GM12874 (cell line): ENCODE results near the gene IL5.

Experiments used
- CTCF ChIP-seq: IDR thresholded peaks from 2 replicates; pipeline ENCODE4 v1.5.1; 2011; ENCODE audit warnings: low read depth, mild to moderate bottlenecking, control low read depth, low read length, moderate library complexity; ENCODE audit not compliant: insufficient read depth

Gene IL5

GRCh38 chr5:132526290-132526973, 16.9 kb downstream of the IL5 start:
- peak; percentile 69 for TF ChIP-seq CTCF

- TF ChIP-seq CTCF: no peak
Measured at GRCh38 chr5:132525299-132525724, 18.0 kb downstream of the IL5 start.

GRCh38 chr5:132510076-132510475, 33.2 kb downstream of the IL5 start:
- TF ChIP-seq CTCF: no peak

DNA sequence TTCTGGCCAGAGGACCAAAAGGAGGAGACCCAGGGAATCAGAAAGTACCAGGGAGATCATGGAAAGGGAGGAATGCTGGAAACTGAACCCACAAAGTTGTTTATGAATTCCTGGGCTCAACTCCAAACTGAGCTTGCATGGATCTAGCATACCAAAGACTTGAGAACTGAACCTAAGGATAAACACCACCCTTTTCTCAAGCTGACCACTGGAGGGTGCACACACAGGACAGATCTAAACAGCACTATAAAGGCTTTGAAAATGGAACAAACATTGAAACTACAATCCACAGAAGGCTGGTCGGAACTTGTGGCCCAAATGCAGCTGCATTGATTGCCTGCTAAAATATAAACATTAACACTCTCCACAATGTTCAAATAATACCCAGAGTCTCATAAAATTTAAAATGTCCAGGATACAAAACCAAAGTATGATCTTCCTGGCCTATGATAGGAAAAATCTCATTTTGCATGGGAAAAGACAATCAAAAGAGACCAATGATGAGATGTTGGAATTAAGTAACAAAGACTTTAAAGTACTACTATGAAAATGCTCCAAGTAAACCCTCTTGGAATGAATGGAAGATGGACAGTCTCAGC, 37.1 kb downstream of the IL5 start:
- peak; percentile 67 for TF ChIP-seq CTCF

GRCh38 chr5:132505641-132506040, 37.7 kb downstream of the IL5 start:
- TF ChIP-seq CTCF: no peak

- no peak for TF ChIP-seq CTCF
Measured at GRCh38 chr5:132504746-132505145, 38.6 kb downstream of the IL5 start.

DNA sequence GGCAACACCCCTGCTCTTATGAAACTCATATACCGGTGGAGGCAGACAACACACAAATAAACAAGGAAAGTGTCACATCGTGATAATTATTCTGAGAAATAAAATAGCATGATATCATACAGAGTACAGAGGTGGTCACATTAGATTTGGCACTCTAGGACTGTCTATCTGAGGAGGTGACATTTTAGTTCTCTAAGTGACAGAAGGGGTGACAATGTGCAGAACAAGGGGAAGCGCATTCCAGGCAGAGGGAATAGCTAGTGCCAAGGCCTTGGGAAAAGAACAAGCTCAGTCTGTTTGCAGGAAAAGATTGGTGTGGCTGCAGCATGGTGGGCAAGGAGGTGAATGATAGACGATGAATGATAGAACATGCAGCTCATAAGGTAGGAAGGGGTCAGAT, 40.1 kb downstream of the IL5 start:
- TF ChIP-seq CTCF: no peak
